CD4-positive, alpha-beta T cell treated with Interferon gamma for 1 hour (primary cell): ENCODE results near the gene COL9A3.

Source experiments
- DNase-seq: peaks from one replicate; pipeline ENCODE4 v3.0.0-alpha.2; 2020

Gene COL9A3

GRCh38 chr20:62816884-62817873 is at the start of gene COL9A3:
TSS of gene COL9A3 (plus strand) at chr20:62817050. CDS start at chr20:62817065, 15 bp downstream.
- no peak for DNase-seq

- no peak for DNase-seq
Observed at GRCh38 chr20:62768234-62768546, 48.7 kb upstream of the COL9A3 start.

DNA sequence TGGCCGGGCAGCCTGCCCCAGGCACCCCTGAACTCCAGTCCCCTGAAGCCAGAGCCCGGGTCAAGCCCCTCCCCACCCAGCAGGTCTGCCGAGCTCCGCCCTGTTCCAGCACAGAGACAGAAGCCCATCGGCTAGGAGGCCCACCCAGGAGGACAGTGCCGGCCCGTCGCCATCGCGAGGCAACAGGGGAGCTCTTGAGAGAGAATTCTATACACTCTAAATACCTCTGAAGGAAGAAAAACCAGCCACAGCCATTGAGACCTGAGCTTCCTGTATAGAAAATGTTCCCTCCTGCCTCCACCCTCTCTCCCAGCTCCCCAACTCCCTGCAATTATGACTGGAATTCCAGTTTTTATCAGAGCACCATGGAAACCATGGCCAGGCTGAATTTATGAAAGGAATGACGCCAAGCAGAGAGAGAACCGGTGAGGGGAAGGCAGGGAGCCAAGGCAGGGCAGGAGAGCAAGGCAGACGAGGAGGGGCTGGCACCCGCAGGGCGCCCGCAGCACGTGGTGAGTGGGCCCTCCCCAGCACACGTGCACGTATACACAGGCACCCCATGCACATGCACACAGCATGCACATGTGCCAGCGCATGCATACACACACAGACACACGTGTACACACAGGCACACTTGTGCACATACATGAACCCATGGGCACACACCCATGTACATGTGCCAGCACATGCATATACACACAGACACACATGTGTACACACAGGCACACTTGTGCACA is 48.1 kb upstream of the COL9A3 start:
- DNase-seq = no peak

DNA sequence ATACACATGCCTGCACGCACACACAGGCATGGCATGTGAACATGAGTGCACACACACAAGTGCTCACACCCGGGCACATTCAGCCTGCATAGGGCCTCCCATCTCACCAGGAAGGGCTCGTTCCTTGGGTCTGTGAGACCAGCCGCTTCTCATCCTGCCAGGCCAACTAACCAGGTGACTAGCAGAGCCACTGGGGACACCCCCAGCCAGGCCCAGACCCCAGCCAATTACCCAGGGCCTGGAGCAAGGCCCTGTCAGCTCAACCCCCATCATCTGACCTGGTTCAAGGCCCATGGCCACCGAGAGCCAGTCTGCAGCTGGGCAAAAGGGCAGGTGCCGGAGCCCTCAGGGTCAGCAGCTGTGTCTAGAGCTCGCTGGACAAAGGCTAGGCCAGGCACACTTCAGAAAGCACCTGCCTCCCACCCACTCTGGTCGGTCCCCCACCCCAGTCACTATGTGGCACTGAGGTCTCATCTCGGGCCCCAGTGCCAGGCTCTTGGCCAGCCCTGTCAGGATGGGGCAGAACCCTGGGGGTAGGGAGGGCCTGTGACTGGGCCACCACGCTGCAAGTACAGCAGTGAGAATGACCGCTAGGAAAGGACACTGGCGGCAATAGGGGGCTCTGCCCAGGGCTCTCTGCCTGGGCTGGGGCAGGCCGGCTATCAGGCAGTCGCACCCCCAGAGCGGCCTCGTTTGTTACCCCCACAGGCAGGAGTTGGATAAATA is 47.3 kb upstream of the COL9A3 start:
- no peak for DNase-seq

- no peak for DNase-seq
Observed at GRCh38 chr20:62770111-62770910, 46.5 kb upstream of the COL9A3 start.

- no peak for DNase-seq
Observed at GRCh38 chr20:62770916-62771315, 45.9 kb upstream of the COL9A3 start.

- DNase-seq = no peak
Observed at GRCh38 chr20:62771396-62772102, 45.3 kb upstream of the COL9A3 start.

- no peak for DNase-seq
Observed at GRCh38 chr20:62772103-62772611, 44.7 kb upstream of the COL9A3 start.

DNA sequence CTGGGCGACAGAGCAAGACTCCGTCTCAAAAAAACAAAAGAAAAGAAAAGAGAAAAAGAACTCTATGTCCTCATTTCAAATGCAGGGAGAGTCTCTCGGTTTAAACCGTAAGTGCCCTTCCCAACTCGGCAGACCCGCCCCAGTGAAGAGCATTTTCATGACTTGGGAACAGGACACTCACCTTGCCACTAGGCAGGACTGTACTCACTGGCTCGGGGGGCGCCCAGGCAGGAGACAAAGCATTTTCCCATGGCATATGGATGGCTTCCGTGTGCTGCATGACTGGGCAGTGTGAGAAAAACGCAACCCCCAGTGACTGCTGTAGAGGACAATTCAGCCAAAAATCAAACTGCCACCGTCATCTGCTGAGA is 44.2 kb upstream of the COL9A3 start:
- no peak for DNase-seq

- no peak for DNase-seq
Observed at GRCh38 chr20:62772990-62773844, 43.6 kb upstream of the COL9A3 start.

DNA sequence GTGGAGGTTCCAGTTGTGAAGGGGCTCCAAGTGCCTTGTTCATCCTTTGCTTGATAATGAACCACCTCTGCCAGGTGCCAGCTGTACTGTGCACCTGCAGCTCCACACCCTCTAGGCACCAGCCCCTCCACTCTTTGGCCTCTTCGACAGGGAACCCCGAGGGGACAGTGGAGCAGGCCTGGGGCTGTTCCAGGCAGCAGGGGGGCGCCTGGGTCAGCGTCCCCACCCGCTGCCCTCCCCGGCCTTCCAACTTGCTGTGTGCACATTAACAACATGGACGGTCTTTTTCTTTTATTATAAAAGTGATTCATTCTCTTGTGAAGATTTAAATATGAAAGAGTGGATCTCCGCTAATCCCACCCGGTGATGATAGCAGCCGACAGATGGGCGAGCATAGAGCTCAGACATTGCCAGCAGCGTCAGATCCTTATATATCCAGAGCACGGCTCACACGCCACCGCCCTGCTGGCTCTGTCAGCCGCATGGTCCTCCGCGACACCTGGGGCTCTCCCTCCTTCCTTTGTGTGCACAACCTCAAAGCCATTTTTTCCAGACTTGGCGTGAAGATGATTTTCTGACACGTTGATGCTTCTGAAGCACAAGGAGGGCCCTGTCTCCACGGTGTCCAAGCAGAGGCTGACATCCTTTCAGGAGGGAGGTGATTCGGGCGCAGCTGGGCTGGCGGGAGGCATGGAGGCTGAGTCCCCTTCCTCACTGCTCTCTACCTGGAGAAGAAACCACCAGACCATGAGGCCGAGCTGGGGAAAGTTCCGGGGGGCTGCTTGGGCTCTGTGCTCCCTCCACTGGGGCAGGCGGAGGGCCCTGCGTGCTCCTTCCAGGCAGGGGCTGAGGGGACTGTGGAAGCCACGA is 42.8 kb upstream of the COL9A3 start:
- no peak for DNase-seq

GRCh38 chr20:62774762-62775161 is 42.1 kb upstream of the COL9A3 start:
- peak; percentile 14 for DNase-seq

GRCh38 chr20:62775206-62775605 is 41.6 kb upstream of the COL9A3 start:
- DNase-seq = no peak

DNA sequence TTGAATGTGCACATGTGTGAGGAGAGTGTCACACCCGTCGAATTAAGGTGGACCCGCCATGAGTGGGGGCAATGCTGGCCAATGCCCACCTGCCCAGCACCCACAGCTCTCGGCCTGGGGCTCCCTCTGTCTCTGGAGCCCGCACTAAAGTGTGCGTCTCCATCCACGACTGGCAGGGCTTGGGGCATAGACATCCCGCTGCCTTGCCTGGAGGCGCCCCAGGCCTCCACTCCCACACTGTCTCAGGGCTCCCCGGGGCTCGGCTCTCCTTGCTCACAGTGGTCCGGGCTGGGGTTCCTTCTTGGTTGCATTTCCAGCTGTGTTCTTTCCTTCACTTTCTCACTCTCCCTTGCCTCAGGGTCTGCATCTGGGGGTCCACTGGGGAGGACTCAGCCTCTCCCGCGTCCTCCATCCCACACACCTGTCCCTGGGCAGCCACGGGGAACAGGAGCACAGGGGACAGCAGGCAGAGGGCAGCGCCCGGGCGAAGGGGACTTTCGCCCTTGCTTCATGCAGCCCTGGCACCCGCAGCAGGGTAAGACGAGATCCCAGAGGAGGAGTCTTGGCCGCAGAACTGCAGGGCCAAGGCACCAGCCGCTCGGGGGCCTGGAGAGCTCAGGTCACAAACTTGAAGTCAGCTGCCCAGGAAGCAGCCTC is 40.7 kb upstream of the COL9A3 start:
- DNase-seq = no peak

DNA sequence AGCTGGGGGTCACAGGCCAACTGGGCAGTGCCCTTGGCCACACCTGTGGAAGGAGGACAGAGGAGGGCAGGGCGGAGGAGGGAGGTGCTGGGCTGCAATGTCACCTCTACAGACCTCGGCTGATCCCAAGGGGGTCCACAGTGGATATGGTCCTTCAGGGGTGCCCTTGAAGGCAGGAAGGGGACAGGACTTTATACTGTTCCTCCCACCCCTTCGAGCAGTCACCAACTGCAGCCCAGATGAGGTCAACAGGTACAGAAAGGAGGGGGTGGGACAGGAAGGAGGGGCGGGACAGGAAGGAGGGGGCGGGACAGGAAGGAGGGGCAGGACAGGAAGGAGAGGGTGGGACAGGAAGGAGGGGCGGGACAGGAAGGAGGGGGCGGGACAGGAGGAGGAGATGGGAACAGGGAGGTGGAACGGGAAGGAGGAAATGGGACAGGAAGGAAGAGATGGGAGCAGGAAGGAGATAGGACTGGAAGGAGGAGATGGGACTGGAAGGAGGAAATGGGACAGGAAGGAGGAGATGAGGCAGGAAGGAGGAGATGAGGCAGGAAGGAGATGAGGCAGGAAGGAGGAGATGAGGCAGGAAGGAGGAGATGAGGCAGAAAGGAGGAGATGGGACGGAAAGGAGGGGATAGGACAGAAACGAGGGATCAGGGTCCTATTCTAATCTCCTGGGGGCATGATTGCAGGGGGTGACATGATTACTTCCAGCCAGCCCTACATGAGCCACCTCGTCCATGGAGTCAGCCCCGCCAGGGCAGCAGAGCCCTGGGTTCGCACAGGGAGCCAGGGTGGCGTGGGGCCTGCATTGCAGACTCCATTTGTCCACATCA is 39.9 kb upstream of the COL9A3 start:
- peak; percentile 70 for DNase-seq

GRCh38 chr20:62777528-62777830 is 39.4 kb upstream of the COL9A3 start:
- no peak for DNase-seq

DNA sequence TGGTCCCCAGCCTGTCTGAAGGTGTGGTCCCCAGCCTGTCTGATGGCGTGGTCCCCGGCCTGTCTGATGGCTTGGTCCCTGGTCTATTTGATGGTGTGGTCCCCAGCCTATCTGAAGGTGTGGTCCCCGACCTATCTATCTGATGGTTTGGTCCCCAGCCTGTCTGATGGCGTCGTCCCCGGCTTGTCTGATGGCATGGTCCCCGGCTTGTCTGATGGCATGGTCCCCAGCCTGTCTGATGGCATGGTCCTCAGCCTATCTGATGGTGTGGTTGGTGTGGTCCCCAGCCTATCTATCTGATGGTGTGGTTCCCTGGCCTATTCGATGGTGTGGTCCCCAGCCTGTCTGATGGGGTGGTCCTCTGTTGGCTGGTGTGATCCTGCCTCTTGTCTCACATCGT is 38.8 kb upstream of the COL9A3 start:
- no peak for DNase-seq
